Stomach (tissue), 4 donors: Measurements from ENCODE around the gene FIZ1.

ENCODE experiments used
- CTCF ChIP-seq, 7 experiments: fragments of 450-650 bp in 4 of 7; fragments of 200-600 bp in 3 of 7; sonication (generic) in 3 of 7; IDR thresholded peaks; one replicate each; pipeline ENCODE4 v1.5.1; 2016 to 2019; ENCODE audit warnings: antibody characterized with exemption in 7 of 7, control low read depth in 2 of 7, mild to moderate bottlenecking in 1 of 7
- POLR2A ChIP-seq, 4 donors: fragments of 450-650 bp; IDR thresholded peaks; one replicate each; pipeline ENCODE4 v1.6.1; 2016; ENCODE audit warnings: antibody characterized with exemption in 4 of 4, control low read depth in 2 of 4, mild to moderate bottlenecking in 1 of 4, moderate library complexity in 1 of 4

- TF ChIP-seq CTCF (IDR thresholded peaks at IDR 0.05) (no peak), POLR2A (IDR thresholded peaks at IDR 0.05) (no peak)
Observed at GRCh38 chr19:55621205-55621672, 21.9 kb upstream of the FIZ1 start.
